GM18951 (cell line): ENCODE measurements around the gene CCDC181.

Source experiments
- POLR2A ChIP-seq: IDR thresholded peaks from 4 replicates; pipeline ENCODE4 v1.6.1; 2011; ENCODE audit warnings: mild to moderate bottlenecking; ENCODE audit not compliant: insufficient read length, insufficient read depth; ENCODE audit errors: extremely low read depth
- in situ Hi-C: fragments of 300-500 bp; cut with MboI; formaldehyde crosslinking; loops from one replicate; pipeline ENCODE4 v1.12.0; 2022; ENCODE audit warnings: low sequenced_read_pairs, mixed read lengths, inconsistent platforms; ENCODE audit not compliant: unreplicated experiment

CCDC181 gene

GRCh38 chr1:169427081-169427641, at the start of gene CCDC181:
Gene CCDC181, minus strand, starts transcription at chr1:169427474. Its CDS starts 2,547 bp downstream, at chr1:169424927.
- TF ChIP-seq POLR2A = no peak

DNA sequence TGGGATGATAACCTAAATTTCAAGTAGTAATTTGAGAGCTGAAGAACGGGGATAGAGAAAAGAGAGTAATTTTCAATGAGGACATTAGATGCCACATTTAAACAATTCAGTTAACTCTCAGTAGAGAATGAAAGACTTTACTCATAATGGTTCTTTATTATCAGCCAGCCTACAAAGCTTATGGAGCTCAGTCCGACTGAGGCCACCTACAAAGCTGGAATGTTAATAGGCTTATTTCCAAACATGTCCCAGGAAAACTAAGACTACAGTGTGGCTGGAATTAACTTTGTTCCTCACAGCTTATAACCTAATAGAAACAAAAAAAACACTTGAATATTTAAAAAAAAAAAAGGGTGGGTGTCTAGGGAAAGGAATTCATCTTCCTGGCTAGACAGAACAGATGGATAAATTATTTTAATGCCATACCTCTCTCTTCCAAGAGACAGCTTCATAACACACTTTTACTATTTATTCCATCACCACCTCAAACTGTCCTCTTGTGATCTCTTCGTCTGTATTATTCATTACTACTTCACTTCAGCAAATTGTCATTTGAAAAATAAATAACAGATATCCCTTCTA, 48.6 kb upstream of the CCDC181 start:
- TF ChIP-seq POLR2A = no peak
- in situ Hi-C loops = loop anchor here (10.0 kb wide), 1 partner anchor 69 kb away; no protein-coding TSS in a partner anchor

More at GRCh38 chr1:169427081-169427641, at the start of gene CCDC181:
- in situ Hi-C loops = no loop called here

GRCh38 chr1:169474302-169474995, 47.2 kb upstream of the CCDC181 start:
- in situ Hi-C loops = loop anchor here (10.0 kb wide), 1 partner anchor 70 kb away; no protein-coding TSS in a partner anchor
- no peak for TF ChIP-seq POLR2A

DNA sequence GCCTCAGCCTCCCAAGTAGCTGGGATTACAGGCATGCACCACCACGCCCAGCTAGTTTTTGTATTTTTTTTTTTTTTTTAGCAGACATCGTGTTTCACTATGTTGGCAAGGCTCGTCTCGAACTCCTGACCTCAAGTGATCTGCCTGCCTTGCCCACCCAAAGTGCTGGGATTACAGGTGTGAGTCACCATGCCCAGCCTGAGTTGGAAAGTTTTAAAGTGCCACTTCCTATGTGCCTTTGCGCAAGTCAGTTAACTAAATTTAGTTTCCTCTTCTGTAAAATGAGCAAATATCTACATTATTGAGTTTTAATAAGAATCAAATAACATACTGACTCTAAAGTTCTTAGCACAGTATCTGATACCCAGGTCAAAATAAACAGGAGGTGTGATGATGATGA, 46.1 kb upstream of the CCDC181 start:
- no peak for TF ChIP-seq POLR2A
- in situ Hi-C loops = loop anchor here (10.0 kb wide), 1 partner anchor 71 kb away; no protein-coding TSS in a partner anchor

DNA sequence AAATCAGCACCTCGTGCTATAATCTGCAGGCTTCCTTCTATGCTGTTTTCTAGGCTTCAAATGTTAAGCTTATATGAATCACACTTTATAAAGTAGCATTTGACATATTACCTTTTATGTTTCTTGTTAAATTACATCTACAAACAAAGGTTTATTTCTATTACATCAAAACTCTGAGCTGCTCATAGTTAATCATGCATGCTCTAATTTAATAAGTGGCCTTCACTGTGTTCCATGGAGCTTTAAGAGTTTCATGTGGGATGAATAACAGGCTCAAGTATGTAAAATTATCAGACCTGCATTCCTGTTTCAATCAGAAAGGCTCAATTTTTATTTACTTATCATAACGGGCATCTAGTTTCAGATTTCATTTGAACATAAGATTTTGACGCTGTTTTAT, 45.5 kb upstream of the CCDC181 start:
- in situ Hi-C loops = loop anchor here (10.0 kb wide), 1 partner anchor 72 kb away; no protein-coding TSS in a partner anchor
- no peak for TF ChIP-seq POLR2A

- no peak for TF ChIP-seq POLR2A
- in situ Hi-C loops = no loop called here
Measured at GRCh38 chr1:169468982-169469381, 41.7 kb upstream of the CCDC181 start.

- in situ Hi-C loops = no loop called here
Measured at GRCh38 chr1:169466259-169467230, 39.3 kb upstream of the CCDC181 start.

GRCh38 chr1:169465281-169465680, 38.0 kb upstream of the CCDC181 start:
- in situ Hi-C loops = no loop called here
- TF ChIP-seq POLR2A = no peak

More at GRCh38 chr1:169466259-169467230, 39.3 kb upstream of the CCDC181 start:
- no peak for TF ChIP-seq POLR2A

GRCh38 chr1:169462385-169462784, 35.1 kb upstream of the CCDC181 start:
- in situ Hi-C loops = no loop called here
- no peak for TF ChIP-seq POLR2A

DNA sequence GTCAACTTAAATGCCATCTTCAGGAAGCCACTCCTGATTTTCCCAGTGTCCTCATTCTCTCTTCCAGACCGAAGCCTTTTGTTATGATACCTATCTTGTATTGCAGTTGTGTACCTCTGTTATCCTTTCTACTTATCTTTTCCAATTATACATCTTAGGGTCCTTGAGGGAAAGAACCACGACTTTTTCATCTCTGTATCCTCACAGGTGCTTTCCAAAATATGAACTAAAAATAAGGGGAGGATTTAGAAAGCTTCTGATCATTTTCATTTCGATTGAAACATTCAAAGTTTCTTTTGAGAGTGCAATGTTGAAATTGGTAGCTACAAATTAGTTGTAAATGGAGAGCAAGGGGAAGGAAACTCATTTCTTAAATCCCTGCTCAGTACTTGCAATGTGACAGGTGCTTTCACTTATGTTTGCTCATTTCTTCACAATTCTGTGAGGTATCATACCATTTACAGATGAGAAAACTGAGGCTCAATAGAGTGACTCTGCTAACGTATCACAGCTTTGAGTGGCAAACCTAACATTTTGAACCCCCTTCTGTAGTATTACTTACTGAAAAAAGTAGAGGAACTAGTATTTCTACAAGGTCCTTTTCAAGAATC, 34.2 kb upstream of the CCDC181 start:
- TF ChIP-seq POLR2A = no peak
- in situ Hi-C loops = no loop called here

GRCh38 chr1:169460191-169460833, 33.0 kb upstream of the CCDC181 start:
- no peak for TF ChIP-seq POLR2A
- in situ Hi-C loops = no loop called here

DNA sequence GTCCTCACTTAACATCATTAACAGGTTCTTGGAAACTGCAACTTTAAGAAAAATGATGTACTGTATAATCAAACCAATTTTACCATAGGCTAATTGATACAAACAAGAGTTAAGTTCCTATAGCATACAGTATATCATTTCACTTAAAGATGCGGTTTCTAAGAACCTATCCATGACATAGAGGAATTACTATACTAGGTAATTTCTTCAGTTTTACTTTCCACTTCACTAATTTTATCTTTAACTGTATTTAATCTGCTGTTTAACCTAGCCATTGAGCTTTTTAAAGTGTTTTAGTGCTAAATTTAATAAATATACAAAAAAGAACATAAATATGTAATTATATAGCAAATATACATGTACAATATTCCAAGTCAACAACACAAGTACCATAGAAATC, 30.2 kb upstream of the CCDC181 start:
- in situ Hi-C loops = no loop called here
- TF ChIP-seq POLR2A = no peak
